Uterus (tissue), 2 donors: ENCODE results near the gene TRPV2.

Experiments
- CTCF ChIP-seq, 4 experiments: fragments of 200-600 bp in 2 of 4; fragments of 450-650 bp in 2 of 4; sonication (generic) in 2 of 4; IDR thresholded peaks; one replicate each; pipeline ENCODE4 v1.5.1; 2016 to 2019; ENCODE audit warnings: antibody characterized with exemption in 4 of 4, mild to moderate bottlenecking in 2 of 4, moderate library complexity in 1 of 4
- POLR2A ChIP-seq, 2 donors: fragments of 450-650 bp; IDR thresholded peaks; one replicate each; pipeline ENCODE4 v1.6.1; 2016; ENCODE audit warnings: antibody characterized with exemption in 2 of 2, mild to moderate bottlenecking in 1 of 2, moderate library complexity in 1 of 2

DNA sequence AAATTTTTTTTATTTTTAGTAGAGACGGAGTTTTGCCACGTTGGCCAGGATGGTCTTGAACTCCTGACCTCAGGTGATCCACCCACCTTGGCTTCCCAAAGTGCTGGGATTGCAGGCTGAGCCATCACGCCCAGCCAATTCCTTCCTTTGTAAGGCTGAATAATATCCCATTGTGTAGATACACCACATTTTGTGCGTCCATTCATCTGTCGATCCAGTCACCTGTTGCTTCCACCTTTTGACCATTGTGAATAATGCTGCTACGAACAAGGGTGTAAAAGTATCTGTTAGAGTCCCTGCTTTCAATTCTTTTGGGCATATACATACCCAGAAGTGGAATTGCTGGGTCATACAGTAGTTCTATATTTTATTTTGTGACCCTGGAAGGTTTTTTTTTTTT lies 15.3 kb downstream of the TRPV2 start:
- TF ChIP-seq CTCF (IDR thresholded peaks at IDR 0.05), result no peak
- TF ChIP-seq POLR2A (IDR thresholded peaks at IDR 0.05), result no peak
